ENCODE data around the gene RAC2.

DNA sequence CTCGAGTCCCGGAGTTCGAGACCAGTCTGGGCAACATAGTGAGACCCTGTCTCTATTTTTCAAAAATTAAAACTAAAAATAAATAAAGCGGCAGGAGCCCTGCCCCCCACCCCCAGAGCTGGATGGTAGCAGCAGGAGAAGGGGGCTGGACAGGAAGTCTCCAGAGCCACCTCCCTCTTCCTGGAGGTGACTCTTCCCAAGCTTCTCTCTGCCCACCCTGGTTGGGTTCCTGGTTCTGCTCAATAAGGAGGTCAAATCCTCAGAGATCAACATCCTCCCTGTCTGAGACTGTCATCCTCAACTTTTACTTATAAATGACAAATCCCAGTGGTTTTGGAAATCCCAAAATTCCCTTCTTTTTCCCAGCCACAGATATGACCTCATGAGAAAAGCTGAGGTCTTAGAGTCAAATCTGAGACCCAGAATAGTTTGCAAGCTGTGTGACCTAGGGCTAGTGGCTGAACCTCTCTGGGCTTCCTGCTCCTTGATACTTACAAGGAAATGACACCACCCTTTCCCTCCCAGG is 57.0 kb downstream of the RAC2 start:
- TF ChIP-seq, protein P1, sequence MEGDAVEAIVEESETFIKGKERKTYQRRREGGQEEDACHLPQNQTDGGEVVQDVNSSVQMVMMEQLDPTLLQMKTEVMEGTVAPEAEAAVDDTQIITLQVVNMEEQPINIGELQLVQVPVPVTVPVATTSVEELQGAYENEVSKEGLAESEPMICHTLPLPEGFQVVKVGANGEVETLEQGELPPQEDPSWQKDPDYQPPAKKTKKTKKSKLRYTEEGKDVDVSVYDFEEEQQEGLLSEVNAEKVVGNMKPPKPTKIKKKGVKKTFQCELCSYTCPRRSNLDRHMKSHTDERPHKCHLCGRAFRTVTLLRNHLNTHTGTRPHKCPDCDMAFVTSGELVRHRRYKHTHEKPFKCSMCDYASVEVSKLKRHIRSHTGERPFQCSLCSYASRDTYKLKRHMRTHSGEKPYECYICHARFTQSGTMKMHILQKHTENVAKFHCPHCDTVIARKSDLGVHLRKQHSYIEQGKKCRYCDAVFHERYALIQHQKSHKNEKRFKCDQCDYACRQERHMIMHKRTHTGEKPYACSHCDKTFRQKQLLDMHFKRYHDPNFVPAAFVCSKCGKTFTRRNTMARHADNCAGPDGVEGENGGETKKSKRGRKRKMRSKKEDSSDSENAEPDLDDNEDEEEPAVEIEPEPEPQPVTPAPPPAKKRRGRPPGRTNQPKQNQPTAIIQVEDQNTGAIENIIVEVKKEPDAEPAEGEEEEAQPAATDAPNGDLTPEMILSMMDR (conservative IDR thresholded peaks at IDR 0.05): no peak
- TF ChIP-seq EZH2 (IDR thresholded peaks at IDR 0.05; ENCODE audit: low read depth): no peak
